HG02840 (cell line): Measurements from ENCODE around the gene PRKG1.
"Not testable (repeated sequence)": the region's sequence is repeated elsewhere in the genome, so short reads cannot be mapped to it uniquely, and the experiment has no call there.

Source experiments
- ATAC-seq: cut with Tn5 transposase; IDR thresholded peaks from one replicate; pipeline ENCODE4 v1.9.1; 2021; ENCODE audit warnings: mild to moderate bottlenecking, moderate library complexity, moderate number of reproducible peaks; ENCODE audit not compliant: unreplicated experiment, low FRiP score

The PRKG1 gene

GRCh38 chr10:51708609-51709008, 634.3 kb downstream of the PRKG1 start:
- no peak for ATAC-seq

GRCh38 chr10:51709324-51709972, 635.2 kb downstream of the PRKG1 start:
- no peak for ATAC-seq

GRCh38 chr10:51711519-51711891, 637.2 kb downstream of the PRKG1 start:
- ATAC-seq: no peak

- no peak for ATAC-seq
Measured at GRCh38 chr10:51716981-51717380, 642.7 kb downstream of the PRKG1 start.

- ATAC-seq: no peak
Measured at GRCh38 chr10:51718804-51719291, 644.6 kb downstream of the PRKG1 start.

GRCh38 chr10:51724038-51724437, 649.8 kb downstream of the PRKG1 start:
- no peak for ATAC-seq

- ATAC-seq: no peak
Measured at GRCh38 chr10:51729822-51730555, 655.7 kb downstream of the PRKG1 start.

GRCh38 chr10:51733057-51733456, 658.8 kb downstream of the PRKG1 start:
- no peak for ATAC-seq

- no peak for ATAC-seq
Measured at GRCh38 chr10:51743146-51743545, 668.9 kb downstream of the PRKG1 start.

GRCh38 chr10:51744235-51745000, 670.1 kb downstream of the PRKG1 start:
- no peak for ATAC-seq

- ATAC-seq: no peak
Measured at GRCh38 chr10:51745397-51745796, 671.1 kb downstream of the PRKG1 start.

- ATAC-seq: no peak
Measured at GRCh38 chr10:51747216-51747615, 672.9 kb downstream of the PRKG1 start.

- no peak for ATAC-seq
Measured at GRCh38 chr10:51748959-51749358, 674.7 kb downstream of the PRKG1 start.

GRCh38 chr10:51758366-51758765, 684.1 kb downstream of the PRKG1 start:
- no peak for ATAC-seq

- not testable (repeated sequence) for ATAC-seq
Measured at GRCh38 chr10:51758838-51759237, 684.6 kb downstream of the PRKG1 start.

- no peak for ATAC-seq
Measured at GRCh38 chr10:51759896-51760534, 685.7 kb downstream of the PRKG1 start.

- no peak for ATAC-seq
Measured at GRCh38 chr10:51760864-51761640, 686.8 kb downstream of the PRKG1 start.

- ATAC-seq: no peak
Measured at GRCh38 chr10:51763746-51764145, 689.5 kb downstream of the PRKG1 start.

- ATAC-seq: no peak
Measured at GRCh38 chr10:51765284-51765971, 691.1 kb downstream of the PRKG1 start.
